HCT116 (cell line): ENCODE results near the gene SPARCL1. TPM values are rescaled to one million over a fixed set of nuclear protein-coding genes. Genes with fewer than 3 reads are reported as not detected.

Source experiments
- ATAC-seq: fragments of 200-7000 bp; cut with Tn5 transposase; 2 replicates; pipeline ENCODE4 v1.9.1; 2020; ENCODE audit warnings: mild to moderate bottlenecking, moderate library complexity
- BruUV-seq: library from RNA; stranded (reverse); fragments of 400-500 nt; replicated peaks from 2 replicates; lab custom pipeline; 2021; lab: Mats Ljungman, UMichigan
- CTCF ChIA-PET: fragments of 300-600 bp; sonication (Branson Sonifier 250); formaldehyde crosslinking; loops from one replicate; lab custom pipeline; 2021; ENCODE audit warnings: antibody characterized with exemption; lab: Charles Lee
- POLR2A ChIA-PET: fragments of 300-600, 350-600 bp; sonication (Branson Sonifier 250); formaldehyde crosslinking; loops from one replicate; lab custom pipeline; 2021; ENCODE audit warnings: antibody characterized with exemption; lab: Charles Lee
- RAD21 ChIA-PET, 2 experiments: fragments of 300-600 bp; sonication (Branson Sonifier 250); formaldehyde crosslinking; loops; one replicate each; lab custom pipeline; 2023; ENCODE audit warnings: low total read pairs in 2 of 2; ENCODE audit not compliant: uncharacterized antibody in 2 of 2, unreplicated experiment in 2 of 2, low non-redundant PET in 1 of 2; lab: Charles Lee
- DNase-seq: peaks from one replicate; pipeline ENCODE4 v3.0.0-alpha.2; 2010; ENCODE audit warnings: low read depth, low spot score
- H2AFZ ChIP-seq: fragments of 200-600 bp; shearing (Covaris generic), sonication (generic); 2 replicates; pipeline ENCODE4 v1.6.1; 2017; ENCODE audit warnings: low read depth, mixed run types, mixed read lengths, antibody characterized with exemption, low read length; ENCODE audit not compliant: poor library complexity, severe bottlenecking
- H3K27ac ChIP-seq: 2 replicates; pipeline ENCODE4 v1.5.1; 2012; ENCODE audit warnings: low read depth, low read length
- H3K27me3 ChIP-seq: fragments of 200-600 bp; sonication (generic); 2 replicates; pipeline ENCODE4 v1.6.1; 2016; ENCODE audit warnings: mixed run types, low read length, mixed read lengths; ENCODE audit not compliant: insufficient read depth
- H3K36me3 ChIP-seq, 2 experiments: fragments of 200-500 bp in 1 of 2; fragments of 200-600 bp in 1 of 2; sonication (Bioruptor generic) in 1 of 2; sonication (generic) in 1 of 2; 2 replicates each; pipeline versions ENCODE4 v1.5.1 to v1.6.1; 2014 to 2016; ENCODE audit warnings: low read length in 2 of 2, inconsistent platforms in 1 of 2, mixed read lengths in 1 of 2, mixed run types in 1 of 2; ENCODE audit not compliant: insufficient read depth in 2 of 2, control insufficient read depth in 1 of 2
- H3K4me1 ChIP-seq, 2 experiments: fragments of 200-600 bp in 1 of 2; sonication (generic) in 1 of 2; 2 replicates each; pipeline versions ENCODE4 v1.5.1 to v1.6.1; 2012 to 2017; ENCODE audit warnings: low read length in 2 of 2, inconsistent platforms in 1 of 2, mild to moderate bottlenecking in 1 of 2, mixed read lengths in 1 of 2, mixed run types in 1 of 2, moderate library complexity in 1 of 2; ENCODE audit not compliant: insufficient read depth in 2 of 2, control insufficient read depth in 1 of 2
- H3K4me2 ChIP-seq: fragments of 200-600 bp; sonication (generic); 2 replicates; pipeline ENCODE4 v1.6.1; 2017; ENCODE audit warnings: mixed run types, low read length, mixed read lengths
- H3K4me3 ChIP-seq, 2 experiments: fragments of 200-600 bp in 1 of 2; sonication (generic) in 1 of 2; replicated peaks in 1 of 2; 2 replicates each; pipeline ENCODE4 v1.5.1; 2011 to 2016; ENCODE audit warnings: low read length in 2 of 2, control low read depth in 1 of 2, low read depth in 1 of 2, mild to moderate bottlenecking in 1 of 2, mixed read lengths in 1 of 2, mixed run types in 1 of 2
- H3K79me2 ChIP-seq: fragments of 200-600 bp; sonication (generic); 2 replicates; pipeline ENCODE4 v1.6.1; 2017; ENCODE audit warnings: mild to moderate bottlenecking, mixed run types, low read length, moderate library complexity, mixed read lengths; ENCODE audit not compliant: insufficient read depth
- H3K9ac ChIP-seq: fragments of 200-600 bp; sonication (generic); 2 replicates; pipeline ENCODE4 v1.6.1; 2016; ENCODE audit warnings: low read length, mixed read lengths
- H3K9me2 ChIP-seq: fragments of 200-600 bp; sonication (generic), shearing (Covaris generic); 2 replicates; pipeline ENCODE4 v1.6.1; 2017; ENCODE audit warnings: mixed run types, mild to moderate bottlenecking, moderate library complexity; ENCODE audit not compliant: insufficient read depth
- H3K9me3 ChIP-seq, 2 experiments: fragments of 200-500 bp in 1 of 2; fragments of 200-600 bp in 1 of 2; sonication (Bioruptor generic) in 1 of 2; sonication (generic) in 1 of 2; 2 replicates each; pipeline ENCODE4 v1.6.1; 2014 to 2017; ENCODE audit warnings: low read length in 2 of 2, mixed read lengths in 2 of 2, inconsistent platforms in 1 of 2, low read depth in 1 of 2, mild to moderate bottlenecking in 1 of 2, mixed run types in 1 of 2, moderate library complexity in 1 of 2; ENCODE audit not compliant: control insufficient read depth in 1 of 2, insufficient read depth in 1 of 2
- H4K20me1 ChIP-seq: fragments of 200-600 bp; sonication (generic), shearing (Covaris generic); 2 replicates; pipeline ENCODE4 v1.6.1; 2017; ENCODE audit warnings: mixed run types, mild to moderate bottlenecking, moderate library complexity; ENCODE audit not compliant: insufficient read depth
- ATF3 ChIP-seq: IDR thresholded peaks from 2 replicates; pipeline ENCODE4 v1.6.1; 2012
- CEBPB ChIP-seq: IDR thresholded peaks from 2 replicates; pipeline ENCODE4 v1.6.1; 2012; ENCODE audit warnings: low read depth
- EGR1 ChIP-seq: IDR thresholded peaks from 2 replicates; pipeline ENCODE4 v1.6.1; 2012; ENCODE audit warnings: low read depth
- ELF1 ChIP-seq: IDR thresholded peaks from 2 replicates; pipeline ENCODE4 v1.6.1; 2012; ENCODE audit warnings: low read depth, borderline replicate concordance
- EZH2phosphoT487 ChIP-seq: fragments of 200-600 bp; IDR thresholded peaks from 2 replicates; pipeline ENCODE4 v1.6.1; 2018; ENCODE audit warnings: antibody characterized with exemption, borderline replicate concordance
- FOSL1 ChIP-seq: IDR thresholded peaks from 2 replicates; pipeline ENCODE4 v1.6.1; 2012; ENCODE audit warnings: low read depth
- POLR2AphosphoS5 ChIP-seq: IDR thresholded peaks from 2 replicates; pipeline ENCODE4 v1.6.1; 2011; ENCODE audit warnings: mild to moderate bottlenecking, low read depth, low read length, moderate library complexity
- RAD21 ChIP-seq: IDR thresholded peaks from 2 replicates; pipeline ENCODE4 v1.6.1; 2012; ENCODE audit warnings: low read depth, mild to moderate bottlenecking
- SIN3A ChIP-seq: IDR thresholded peaks from 2 replicates; pipeline ENCODE4 v1.6.1; 2012; ENCODE audit warnings: low read depth
- SRF ChIP-seq: IDR thresholded peaks from 2 replicates; pipeline ENCODE4 v1.6.1; 2012; ENCODE audit warnings: low read depth
- ZBTB33 ChIP-seq: IDR thresholded peaks from 2 replicates; pipeline ENCODE4 v1.6.1; 2011; ENCODE audit warnings: mild to moderate bottlenecking, low read length, moderate library complexity; ENCODE audit not compliant: insufficient replicate concordance; ENCODE audit errors: extremely low read depth
- ZFX ChIP-seq: fragments of 450-650 bp; IDR thresholded peaks from 2 replicates; pipeline ENCODE4 v1.6.1; 2017
- ZNF274 ChIP-seq: fragments of 200-500 bp; sonication (Bioruptor generic); IDR thresholded peaks from 2 replicates; pipeline ENCODE4 v1.6.1; 2014; ENCODE audit warnings: mild to moderate bottlenecking, low read depth, low read length, inconsistent platforms
- intact Hi-C: fragments of 100-400 bp; cut with micrococcal nuclease; formaldehyde crosslinking; loops from 2 replicates; pipeline ENCODE4 v1.10.0; 2022
- total RNA-seq: library from RNA; stranded (reverse); gene quantifications from one replicate; pipeline ENCODE4 v1.2.1, GENCODE V29; 2021; ENCODE audit not compliant: unreplicated experiment

The SPARCL1 gene
- total RNA-seq, 1 experiment from 2014 or later: 0.96 TPM

- ChIA-PET RAD21 (no interaction called here), POLR2A (no interaction called here), CTCF (no interaction called here)
- no peaks in the 10 kb centered on the region for H3K36me3 ChIP-seq
- no peak for TF ChIP-seq ELF1
- no peak for TF ChIP-seq ATF3
- TF ChIP-seq ZNF274: no peak
- TF ChIP-seq ZBTB33: no peak
- no peak for TF ChIP-seq FOSL1
- TF ChIP-seq ZFX: no peak
- TF ChIP-seq SIN3A: no peak
- TF ChIP-seq RAD21: no peak
- TF ChIP-seq CEBPB: no peak
- no peak for TF ChIP-seq POLR2AphosphoS5
- TF ChIP-seq EZH2phosphoT487: no peak
- no peak for TF ChIP-seq EGR1
- TF ChIP-seq SRF: no peak
- no peaks in the 10 kb centered on the region for H3K79me2 ChIP-seq
- no peaks in the 10 kb centered on the region for H3K4me1 ChIP-seq
- no peak overlapping the region for H3K27ac ChIP-seq
- no peaks in the 10 kb centered on the region for H3K9me2 ChIP-seq
- no peaks in the 10 kb centered on the region for H4K20me1 ChIP-seq
- intact Hi-C loops: loop anchor here (10.0 kb wide), 1 partner anchor 434 kb away; the partner anchor contains the start of gene SPP1
- H3K27me3 ChIP-seq: 0 out of 2 replicates have a peak, but pooled peaks cover 3% of the 10 kb centered on the region
- no peak overlapping the region for H3K4me2 ChIP-seq
- BruUV-seq: no TSS peak
- H3K9ac ChIP-seq: no peak overlapping the region
- H3K9me3 ChIP-seq: no peaks in the 10 kb centered on the region
- H3K4me3 ChIP-seq: no peak overlapping the region
- DNase-seq (no peak), ATAC-seq (no peak)
- no peak overlapping the region for H2AFZ ChIP-seq
Observed at GRCh38 chr4:87540146-87541058, 11.2 kb upstream of the SPARCL1 start.
